Activated naive CD4-positive, alpha-beta T cell treated with anti-CD3 and anti-CD28 coated beads, Interleukin-2, amount 10 ng/mL, durations not matched to agents 5 hours and 36 hours (primary cell): ENCODE measurements around the gene PABPC4L. TPM values are rescaled to one million over a fixed set of nuclear protein-coding genes. Genes with fewer than 3 reads are reported as not detected.

Experiments
- total RNA-seq, 2 experiments: library from RNA; stranded (reverse); gene quantifications; one replicate each; pipeline ENCODE4 v1.2.3, GENCODE V29; 2021

PABPC4L gene
- not detected for total RNA-seq

DNA sequence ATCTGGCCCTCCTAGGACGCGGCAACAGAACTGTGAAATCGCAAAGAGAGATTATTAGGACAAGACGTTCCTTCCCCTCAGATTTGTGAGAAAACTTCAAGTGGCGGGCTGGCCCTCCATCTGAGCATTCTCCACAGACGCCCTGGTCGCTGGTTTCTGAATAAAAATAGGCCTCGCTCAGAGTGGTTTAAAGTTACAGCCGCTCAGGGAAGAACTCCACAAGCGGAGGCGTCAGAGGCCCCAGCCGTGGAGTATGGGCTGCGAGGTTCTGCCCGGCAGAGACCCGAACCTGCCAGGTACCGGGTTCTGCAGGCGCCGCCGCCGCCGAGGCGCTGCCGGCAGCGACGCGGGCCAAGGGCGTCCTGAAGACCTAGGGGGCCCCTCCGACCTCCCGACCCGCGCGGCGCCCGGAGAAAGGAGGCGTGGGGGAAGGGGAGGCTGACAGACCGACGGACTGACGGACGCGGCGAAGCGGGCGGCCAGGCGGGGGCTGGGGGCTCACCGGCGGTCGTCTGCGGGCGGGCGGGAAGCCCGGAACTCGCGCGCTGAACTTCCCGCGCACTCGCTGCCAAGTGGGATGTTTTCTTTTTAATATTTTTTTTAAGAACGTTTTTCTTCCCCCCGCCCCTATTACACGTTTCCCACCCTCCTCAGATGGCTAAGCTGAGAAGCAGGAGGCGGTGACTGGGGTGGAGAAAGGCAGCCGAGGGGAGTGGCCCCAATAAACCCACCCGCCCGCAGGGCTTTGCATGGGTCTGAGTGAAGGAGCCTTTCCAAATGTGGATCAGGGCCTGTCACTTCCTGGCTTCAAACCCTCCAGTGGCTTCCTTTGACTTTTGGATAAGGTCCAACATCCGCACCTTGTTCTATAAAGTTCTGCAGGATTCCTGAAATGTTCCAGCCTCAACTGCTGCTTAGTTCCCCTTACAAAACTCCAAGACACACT, at the start of gene PABPC4L:
PABPC4L (minus strand) TSS at position 574 of the 946 bp plus-strand sequence. CDS start 770 bp downstream, outside the sequence.

